SK-MEL-5 (cell line): ENCODE data around the gene SLC38A8. TPM values are rescaled to one million over a fixed set of nuclear protein-coding genes. Genes with fewer than 3 reads are reported as not detected.
A peak's percentile ranks its signal among the peaks of the same experiment; 100 is the strongest.

ENCODE experiments used
- DNase-seq: peaks from one replicate; pipeline ENCODE4 v3.0.0-alpha.2; 2016; ENCODE audit warnings: low read depth, low spot score
- in situ Hi-C: cut with HindIII; loops from 2 replicates; pipeline ENCODE4 v1.10.0; 2016; ENCODE audit warnings: low sequenced_read_pairs, high pct_unique_total_duplicates, low pct_unique_long_range_greater_than_20kb
- total RNA-seq: library from RNA; depleted of rRNA; stranded (reverse); fragments of >200 nt; shearing (Covaris generic); gene quantifications from 2 replicates; pipeline ENCODE4 v1.2.3, GENCODE V29; 2014

The SLC38A8 gene
- total RNA-seq, 1 experiment from 2014 or later, result 9.0 TPM

GRCh38 chr16:83970430-83970815 is 72.2 kb downstream of the SLC38A8 start:
- DNase-seq, result no peak
- in situ Hi-C loops, result no loop called here

GRCh38 chr16:83969771-83970429 is 72.7 kb downstream of the SLC38A8 start:
- no peak for DNase-seq
- in situ Hi-C loops, result no loop called here

DNA sequence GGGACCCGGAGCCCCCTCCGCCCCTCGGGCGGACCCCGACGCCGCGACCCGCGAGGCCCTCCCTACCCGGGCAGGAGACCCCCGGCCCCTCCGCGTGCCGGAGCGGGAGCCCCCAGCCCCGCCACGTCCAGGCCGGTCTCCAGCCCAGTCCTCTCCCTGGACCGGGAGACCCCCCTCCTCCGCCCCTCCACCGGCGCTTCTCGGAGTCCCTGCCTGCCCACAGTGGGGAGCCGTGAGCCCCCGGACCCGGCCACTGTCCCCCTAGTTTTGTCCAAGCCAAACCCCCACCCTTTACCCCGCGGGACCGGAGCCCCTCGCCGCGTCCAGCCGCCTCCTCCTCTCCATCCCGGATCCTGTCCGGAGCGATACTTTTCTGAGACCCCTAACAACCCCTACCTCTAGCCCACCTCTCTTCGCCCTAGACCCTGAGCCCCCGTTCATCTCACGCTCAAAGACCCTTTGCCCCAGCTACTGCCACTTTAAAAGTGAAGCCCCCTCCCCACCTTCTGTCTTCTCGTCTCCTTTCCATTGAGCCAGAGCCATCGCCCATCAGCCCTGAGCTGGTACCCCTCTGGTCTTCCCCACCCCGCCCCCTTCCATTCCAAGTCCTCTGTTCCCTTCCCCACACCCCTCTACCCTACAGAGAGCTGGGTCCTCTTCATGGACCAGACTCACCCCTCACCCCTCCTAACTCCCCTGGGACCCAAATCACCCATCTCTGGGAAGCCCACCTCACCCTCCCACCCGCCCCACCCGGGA is 73.5 kb downstream of the SLC38A8 start:
- in situ Hi-C loops, result no loop called here
- DNase-seq, result no peak

- no peak for DNase-seq
- in situ Hi-C loops, result no loop called here
Measured at GRCh38 chr16:83968306-83968851, 74.2 kb downstream of the SLC38A8 start.

DNA sequence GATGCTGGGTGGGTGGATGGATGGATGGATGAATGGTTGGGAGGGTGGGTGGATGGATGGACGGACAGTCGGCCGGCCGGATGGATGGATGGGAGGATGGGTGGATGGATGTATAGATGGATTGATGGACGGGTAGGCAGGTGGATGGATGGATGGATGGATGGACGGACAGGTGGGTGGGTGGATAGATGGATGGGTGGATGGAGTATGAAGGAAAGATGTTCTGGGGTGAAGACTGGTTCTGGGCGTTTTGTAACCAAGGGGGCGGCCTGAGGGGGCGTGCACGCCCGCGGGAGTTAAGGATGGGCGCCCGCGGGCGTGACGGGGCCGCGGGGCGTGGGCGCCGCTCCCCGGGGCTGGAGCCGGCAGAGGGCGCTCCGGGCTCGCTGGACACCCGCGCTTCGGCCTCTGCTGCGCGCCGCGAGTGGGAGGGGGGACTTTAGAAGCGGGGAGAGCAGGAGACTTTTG is 74.7 kb downstream of the SLC38A8 start, which contains the start of gene NECAB2:
Gene NECAB2 (plus strand): TSS at position 407 of the 468 bp plus-strand sequence. CDS start 405 bp downstream, outside the sequence.
- no peak for DNase-seq
- in situ Hi-C loops, result no loop called here

DNA sequence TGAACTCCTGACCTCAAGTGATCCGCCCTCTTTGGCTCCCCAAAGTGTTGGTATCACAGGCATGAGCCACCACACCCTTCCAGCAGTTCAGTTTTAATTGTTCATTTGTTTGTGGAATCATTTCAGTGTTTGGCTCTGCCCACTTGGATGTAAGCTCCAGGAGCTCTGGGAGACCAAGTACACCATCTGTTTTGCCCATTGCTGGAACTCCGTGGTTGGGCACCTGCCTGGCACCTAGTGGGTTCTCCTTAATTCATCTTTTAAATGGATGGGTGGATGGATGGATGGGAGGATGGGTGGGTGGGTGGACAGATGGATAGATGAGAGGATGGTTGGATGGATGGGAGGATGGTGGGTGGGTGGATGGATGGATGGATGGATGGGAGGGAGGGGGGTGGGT is 75.5 kb downstream of the SLC38A8 start:
- no peak for DNase-seq
- in situ Hi-C loops, result no loop called here

GRCh38 chr16:83966153-83966696 is 76.4 kb downstream of the SLC38A8 start:
- in situ Hi-C loops, result no loop called here

GRCh38 chr16:83965444-83966152 is 77.0 kb downstream of the SLC38A8 start:
- in situ Hi-C loops, result no loop called here

More at GRCh38 chr16:83966153-83966696, 76.4 kb downstream of the SLC38A8 start:
- no peak for DNase-seq

DNA sequence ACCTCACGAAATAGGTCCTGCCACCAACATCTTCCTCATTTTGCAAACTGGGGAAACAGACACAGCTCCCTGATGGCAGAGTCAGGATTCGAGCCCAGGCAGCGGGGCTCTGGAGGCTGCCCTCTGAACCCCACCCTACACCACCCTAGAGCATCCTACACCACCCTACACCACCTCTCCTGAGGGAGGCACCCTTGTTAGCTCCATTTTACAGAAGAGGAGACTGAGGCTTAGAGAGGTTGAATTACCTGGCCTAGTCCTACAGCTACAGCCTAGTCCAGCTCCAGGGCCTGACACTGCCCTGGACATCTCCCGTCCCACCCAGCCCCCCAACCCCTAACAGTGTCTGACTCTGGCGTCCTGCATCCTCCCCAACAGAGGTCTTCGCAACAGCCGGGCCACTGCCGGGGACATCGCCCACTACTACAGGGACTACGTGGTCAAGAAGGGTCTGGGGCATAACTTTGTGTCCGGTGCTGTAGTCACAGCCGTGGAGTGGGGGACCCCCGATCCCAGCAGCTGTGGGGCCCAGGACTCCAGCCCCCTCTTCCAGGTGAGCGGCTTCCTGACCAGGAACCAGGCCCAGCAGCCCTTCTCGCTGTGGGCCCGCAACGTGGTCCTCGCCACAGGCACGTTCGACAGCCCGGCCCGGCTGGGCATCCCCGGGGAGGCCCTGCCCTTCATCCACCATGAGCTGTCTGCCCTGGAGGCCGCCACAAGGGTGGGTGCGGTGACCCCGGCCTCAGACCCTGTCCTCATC is 77.7 kb downstream of the SLC38A8 start:
- in situ Hi-C loops, result no loop called here
- DNase-seq, result peak; percentile 39

More at GRCh38 chr16:83965444-83966152, 77.0 kb downstream of the SLC38A8 start:
- no peak for DNase-seq

DNA sequence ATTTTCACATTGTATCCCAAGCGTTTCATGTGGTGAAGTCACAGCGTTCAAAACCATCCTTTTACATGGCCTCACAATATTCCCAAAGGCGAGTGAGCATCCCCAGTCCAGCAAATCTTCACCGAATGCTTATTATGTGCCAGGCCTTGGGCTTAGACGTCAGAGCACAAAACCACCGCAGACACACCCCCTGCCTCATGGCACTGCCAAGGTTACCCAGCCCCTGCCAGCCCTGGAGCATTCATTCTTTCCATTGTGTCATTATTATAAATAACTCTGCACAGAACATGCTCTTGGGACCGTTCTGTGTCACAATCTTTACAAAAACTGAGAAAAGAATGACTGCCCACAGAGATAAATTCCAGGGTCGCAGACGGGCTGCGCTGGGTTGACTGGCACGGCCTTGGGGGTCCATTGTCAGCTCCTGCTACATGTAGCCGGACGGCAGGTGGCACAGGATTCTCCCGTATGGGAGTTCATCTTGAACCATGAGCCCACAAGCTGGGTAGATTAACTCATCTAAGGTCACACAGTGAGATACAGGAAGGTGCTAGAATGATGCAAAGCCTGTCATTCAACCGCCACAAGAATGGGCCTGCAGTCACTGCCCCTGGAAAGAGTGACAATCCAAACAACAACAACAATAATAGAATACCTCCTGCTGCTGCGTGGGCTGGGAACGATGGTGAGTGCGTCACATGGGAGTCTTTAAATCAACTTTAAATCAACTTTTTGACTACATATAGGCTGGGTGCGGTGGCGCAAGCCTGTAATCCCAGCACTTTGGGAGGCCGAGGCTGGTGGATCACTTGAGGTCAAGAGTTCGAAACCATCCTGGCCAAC is 79.1 kb downstream of the SLC38A8 start:
- in situ Hi-C loops, result no loop called here
- DNase-seq, result no peak

DNA sequence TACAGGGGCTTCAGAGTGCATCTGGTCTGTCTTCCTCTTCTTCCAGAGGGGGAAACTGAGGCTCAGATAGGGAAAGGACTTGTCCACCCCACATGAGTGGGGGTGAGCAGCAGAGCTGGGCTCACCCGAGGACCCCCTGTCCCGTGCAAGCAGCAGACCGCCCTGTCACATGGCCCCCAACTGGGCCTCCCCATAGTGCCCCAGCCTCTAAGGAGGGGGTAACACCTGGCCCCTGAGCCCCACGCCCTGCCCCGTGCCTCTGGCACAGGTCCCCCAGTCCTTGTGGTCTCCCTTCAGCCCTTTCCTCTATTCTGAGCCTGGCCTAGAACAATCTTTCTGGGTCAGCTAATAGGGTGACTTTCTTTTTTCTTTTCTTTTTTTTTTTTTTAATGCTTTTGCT is 81.0 kb downstream of the SLC38A8 start:
- DNase-seq, result no peak
- in situ Hi-C loops, result no loop called here

DNA sequence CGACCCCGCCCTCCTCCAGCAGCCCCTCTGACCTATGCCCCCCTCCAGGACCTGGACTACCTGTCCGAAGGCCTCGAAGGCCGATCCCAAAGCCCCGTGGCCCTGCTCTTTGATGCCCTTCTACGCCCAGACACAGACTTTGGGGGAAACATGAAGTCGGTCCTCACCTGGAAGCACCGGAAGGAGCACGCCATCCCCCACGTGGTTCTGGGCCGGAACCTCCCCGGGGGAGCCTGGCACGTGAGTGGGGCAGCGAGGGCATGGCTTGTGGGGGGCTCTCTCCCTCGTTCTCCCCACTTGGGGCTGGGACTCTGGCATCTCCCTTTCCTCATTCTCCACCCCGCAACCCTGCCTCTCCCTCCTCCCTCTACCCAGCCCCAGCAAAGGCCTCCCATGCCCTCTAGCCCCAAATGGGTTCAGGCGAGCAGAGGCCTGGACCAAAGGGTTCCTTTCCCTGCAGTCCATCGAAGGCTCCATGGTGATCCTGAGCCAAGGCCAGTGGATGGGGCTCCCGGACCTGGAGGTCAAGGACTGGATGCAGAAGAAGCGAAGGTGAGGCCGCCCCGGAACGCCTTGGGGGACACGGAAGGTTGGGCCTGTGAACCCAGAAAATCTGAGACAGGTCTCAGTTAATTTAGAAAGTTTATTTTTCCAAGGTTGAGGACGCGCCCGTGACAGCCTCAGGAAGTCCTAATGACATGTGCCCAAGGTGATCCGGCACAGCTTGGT is 81.9 kb downstream of the SLC38A8 start:
- no peak for DNase-seq
- in situ Hi-C loops, result no loop called here
